ENCODE data around the gene KMT2E. TPM values are rescaled to one million over a fixed set of nuclear protein-coding genes. Genes with fewer than 3 reads are reported as not detected.
A peak's percentile ranks its signal among the peaks of the same experiment; 100 is the strongest.

KMT2E gene
- total and polyA plus RNA-seq, 4 experiments from 2014 or later = 109 to 244 (median 218) TPM

- Histone ChIP-seq H3K4me1 (ENCODE audit: insufficient read depth, low read length) (peaks cover 80% of the 10 kb centered on the region), H3K36me3 (ENCODE audit: insufficient read depth, low read length) (no peaks in the 10 kb centered on the region), H3K27ac (ENCODE audit: low read depth, low read length) (no peak overlapping the region), H3K27me3 (ENCODE audit: insufficient read depth, low read length) (no peaks in the 10 kb centered on the region), H3K4me3 (ENCODE audit: low read length in 2 of 2) (no peak overlapping the region), H3K9me3 (ENCODE audit: control insufficient read depth in 1 of 2, low read length in 2 of 2) (no peaks in the 10 kb centered on the region)
- DNase-seq = no peak
- peak overlapping the region in 4 of 8 donors; percentile 7 to 61 (median 38) for H3K4me3 Mint-ChIP-seq
- no peaks in the 10 kb centered on the region for H3K27me3 Mint-ChIP-seq
- H3K9me3 Mint-ChIP-seq = peaks cover 0 to 3% (median 0%) of the 10 kb centered on the region in 8 donors
- intact Hi-C loops (cut with micrococcal nuclease) = loop anchor here (2.0 to 5.0 kb wide), 2 partner anchors 13 to 73 kb away; no protein-coding TSS in a partner anchor
- peaks cover 18 to 69% of the 10 kb centered on the region in 2 donors for H3K36me3 Mint-ChIP-seq
- CTCF ChIA-PET (ENCODE audit: partially characterized antibody) = interaction anchor here (0.7 to 9.9 kb wide), 5 partner anchors 15 to 280 kb away, joined by 3 to 63 read pairs (median 3); no protein-coding TSS in a partner anchor
- peaks cover 53 to 90% (median 71%) of the 10 kb centered on the region in 4 donors for H3K4me1 Mint-ChIP-seq
- H3K27ac Mint-ChIP-seq = peak overlapping the region in 6 of 7 donors; percentile 24 to 84 (median 68)
- POLR2A ChIA-PET (ENCODE audit: partially characterized antibody) = no interaction called here
These were observed 41.6 kb downstream of the KMT2E start for GRCh38 chr7:105055621-105056020.

- Histone ChIP-seq H3K27me3 (ENCODE audit: insufficient read depth, low read length) (no peaks in the 10 kb centered on the region), H3K9me3 (ENCODE audit: control insufficient read depth in 1 of 2, low read length in 2 of 2) (no peaks in the 10 kb centered on the region), H3K27ac (ENCODE audit: low read depth, low read length) (no peak overlapping the region), H3K36me3 (ENCODE audit: insufficient read depth, low read length) (no peaks in the 10 kb centered on the region), H3K4me1 (ENCODE audit: insufficient read depth, low read length) (peaks cover 88% of the 10 kb centered on the region), H3K4me3 (ENCODE audit: low read length in 2 of 2) (no peak overlapping the region)
- intact Hi-C loops (cut with micrococcal nuclease) = loop anchor here (5.0 kb wide), 1 partner anchor 75 kb away; no protein-coding TSS in a partner anchor
- Mint-ChIP-seq H3K27me3 (no peaks in the 10 kb centered on the region), H3K9me3 (peaks cover 0 to 3% (median 0%) of the 10 kb centered on the region in 8 donors), H3K27ac (peak overlapping the region; percentile 29 to 90 (median 76)), H3K4me3 (peak overlapping the region in 4 of 8 donors; percentile 6 to 59 (median 34)), H3K36me3 (peaks cover 13 to 69% of the 10 kb centered on the region in 2 donors), H3K4me1 (peaks cover 53 to 90% (median 71%) of the 10 kb centered on the region in 4 donors)
- no peak for DNase-seq
- POLR2A ChIA-PET (ENCODE audit: partially characterized antibody) = interaction anchor here (1.0 to 1.8 kb wide), 2 partner anchors 42 to 74 kb away, joined by 4 to 7 read pairs; no protein-coding TSS in a partner anchor
- CTCF ChIA-PET (ENCODE audit: partially characterized antibody) = interaction anchor here (1.0 to 1.2 kb wide), 3 partner anchors 9 to 163 kb away, joined by 3 read pairs; no protein-coding TSS in a partner anchor
These were observed 43.5 kb downstream of the KMT2E start for GRCh38 chr7:105057472-105057871.

- Mint-ChIP-seq H3K36me3 (peaks cover 22 to 71% of the 10 kb centered on the region in 2 donors), H3K4me1 (peaks cover 48 to 80% (median 66%) of the 10 kb centered on the region in 4 donors), H3K27ac (peak overlapping the region in 6 of 7 donors; percentile 42 to 75 (median 61)), H3K9me3 (no peaks in the 10 kb centered on the region), H3K27me3 (no peaks in the 10 kb centered on the region), H3K4me3 (peak overlapping the region in 1 of 8 donors; percentile 17)
- Histone ChIP-seq H3K9me3 (ENCODE audit: control insufficient read depth in 1 of 2, low read length in 2 of 2) (no peaks in the 10 kb centered on the region), H3K4me3 (ENCODE audit: low read length in 2 of 2) (no peak overlapping the region), H3K27me3 (ENCODE audit: insufficient read depth, low read length) (no peaks in the 10 kb centered on the region), H3K4me1 (ENCODE audit: insufficient read depth, low read length) (peaks cover 75% of the 10 kb centered on the region), H3K36me3 (ENCODE audit: insufficient read depth, low read length) (peaks cover 19% of the 10 kb centered on the region), H3K27ac (ENCODE audit: low read depth, low read length) (no peak overlapping the region)
- ChIA-PET POLR2A (ENCODE audit: partially characterized antibody) (no interaction called here), CTCF (ENCODE audit: partially characterized antibody) (interaction anchor here (0.7 kb wide), 1 partner anchor 80 kb away, joined by 3 read pairs; no protein-coding TSS in a partner anchor)
- DNase-seq = no peak
- intact Hi-C loops (cut with micrococcal nuclease) = no loop called here
These were observed 46.4 kb downstream of the KMT2E start for GRCh38 chr7:105060437-105060836.

GRCh38 chr7:105060923-105061322 lies 46.9 kb downstream of the KMT2E start:
- no peaks in the 10 kb centered on the region for H3K9me3 Mint-ChIP-seq
- H3K4me1 ChIP-seq (ENCODE audit: insufficient read depth, low read length) = peaks cover 70% of the 10 kb centered on the region
- H3K4me3 Mint-ChIP-seq = peak overlapping the region in 1 of 8 donors; percentile 39
- CTCF ChIA-PET (ENCODE audit: partially characterized antibody) = no interaction called here
- no peak for DNase-seq
- H3K9me3 ChIP-seq (ENCODE audit: control insufficient read depth in 1 of 2, low read length in 2 of 2) = no peaks in the 10 kb centered on the region
- intact Hi-C loops (cut with micrococcal nuclease) = no loop called here
- POLR2A ChIA-PET (ENCODE audit: partially characterized antibody) = interaction anchor here (0.9 kb wide), 1 partner anchor 19 kb away, joined by 3 read pairs; no protein-coding TSS in a partner anchor
- H3K27me3 ChIP-seq (ENCODE audit: insufficient read depth, low read length) = no peaks in the 10 kb centered on the region
- H3K36me3 ChIP-seq (ENCODE audit: insufficient read depth, low read length) = peaks cover 19% of the 10 kb centered on the region
- H3K27me3 Mint-ChIP-seq = no peaks in the 10 kb centered on the region
- H3K27ac ChIP-seq (ENCODE audit: low read depth, low read length) = no peak overlapping the region
- H3K4me1 Mint-ChIP-seq = peaks cover 44 to 75% (median 61%) of the 10 kb centered on the region in 4 donors
- H3K4me3 ChIP-seq (ENCODE audit: low read length in 2 of 2) = no peak overlapping the region
- peaks cover 22 to 71% of the 10 kb centered on the region in 2 donors for H3K36me3 Mint-ChIP-seq
- peak overlapping the region in 5 of 7 donors; percentile 14 to 77 (median 74) for H3K27ac Mint-ChIP-seq

- Mint-ChIP-seq H3K36me3 (peaks cover 28 to 75% of the 10 kb centered on the region in 2 donors), H3K27me3 (no peaks in the 10 kb centered on the region), H3K27ac (peak overlapping the region in 4 of 7 donors; percentile 2 to 74 (median 48)), H3K4me3 (no peak overlapping the region), H3K4me1 (peaks cover 27 to 46% (median 40%) of the 10 kb centered on the region in 4 donors), H3K9me3 (no peaks in the 10 kb centered on the region)
- H3K4me1 ChIP-seq (ENCODE audit: insufficient read depth, low read length) = peaks cover 35% of the 10 kb centered on the region
- POLR2A ChIA-PET (ENCODE audit: partially characterized antibody) = interaction anchor here (1.3 to 1.8 kb wide), 2 partner anchors 49 to 55 kb away, joined by 3 to 4 read pairs; no protein-coding TSS in a partner anchor
- no peaks in the 10 kb centered on the region for H3K27me3 ChIP-seq (ENCODE audit: insufficient read depth, low read length)
- H3K36me3 ChIP-seq (ENCODE audit: insufficient read depth, low read length) = peaks cover 46% of the 10 kb centered on the region
- intact Hi-C loops (cut with micrococcal nuclease) = loop anchor here (2.0 kb wide), 1 partner anchor 48 kb away; no protein-coding TSS in a partner anchor
- DNase-seq = no peak
- no peak overlapping the region for H3K4me3 ChIP-seq (ENCODE audit: low read length in 2 of 2)
- CTCF ChIA-PET (ENCODE audit: partially characterized antibody) = no interaction called here
- H3K27ac ChIP-seq (ENCODE audit: low read depth, low read length) = no peak overlapping the region
- no peaks in the 10 kb centered on the region for H3K9me3 ChIP-seq (ENCODE audit: control insufficient read depth in 1 of 2, low read length in 2 of 2)
These were observed 51.1 kb downstream of the KMT2E start for GRCh38 chr7:105065104-105065503.

- Histone ChIP-seq H3K4me1 (ENCODE audit: insufficient read depth, low read length) (peaks cover 14% of the 10 kb centered on the region), H3K27ac (ENCODE audit: low read depth, low read length) (no peak overlapping the region), H3K36me3 (ENCODE audit: insufficient read depth, low read length) (peaks cover 58% of the 10 kb centered on the region), H3K9me3 (ENCODE audit: control insufficient read depth in 1 of 2, low read length in 2 of 2) (no peaks in the 10 kb centered on the region), H3K4me3 (ENCODE audit: low read length in 2 of 2) (no peak overlapping the region), H3K27me3 (ENCODE audit: insufficient read depth, low read length) (no peaks in the 10 kb centered on the region)
- no peak overlapping the region for H3K4me3 Mint-ChIP-seq
- peaks cover 0 to 2% (median 0%) of the 10 kb centered on the region in 8 donors for H3K9me3 Mint-ChIP-seq
- ChIA-PET POLR2A (ENCODE audit: partially characterized antibody) (no interaction called here), CTCF (ENCODE audit: partially characterized antibody) (interaction anchor here (0.7 to 2.3 kb wide), 2 partner anchors 9 to 86 kb away, joined by 4 to 6 read pairs; no protein-coding TSS in a partner anchor)
- peaks cover 14 to 31% (median 25%) of the 10 kb centered on the region in 4 donors for H3K4me1 Mint-ChIP-seq
- peak overlapping the region in 4 of 7 donors; percentile 32 to 72 (median 52) for H3K27ac Mint-ChIP-seq
- intact Hi-C loops (cut with micrococcal nuclease) = loop anchor here (2.0 kb wide), 1 partner anchor 13 kb away; no protein-coding TSS in a partner anchor
- no peaks in the 10 kb centered on the region for H3K27me3 Mint-ChIP-seq
- H3K36me3 Mint-ChIP-seq = peaks cover 28 to 74% of the 10 kb centered on the region in 2 donors
- DNase-seq = no peak
These were observed 53.7 kb downstream of the KMT2E start for GRCh38 chr7:105067691-105068090.

- peaks cover 10% of the 10 kb centered on the region for H3K4me1 ChIP-seq (ENCODE audit: insufficient read depth, low read length)
- Mint-ChIP-seq H3K9me3 (peaks cover 0 to 2% (median 0%) of the 10 kb centered on the region in 8 donors), H3K36me3 (peaks cover 20 to 70% of the 10 kb centered on the region in 2 donors), H3K27me3 (no peaks in the 10 kb centered on the region), H3K4me1 (peaks cover 11 to 22% (median 19%) of the 10 kb centered on the region in 4 donors), H3K27ac (peak overlapping the region in 3 of 7 donors; percentile 19 to 65 (median 47)), H3K4me3 (no peak overlapping the region)
- no peak overlapping the region for H3K4me3 ChIP-seq (ENCODE audit: low read length in 2 of 2)
- H3K36me3 ChIP-seq (ENCODE audit: insufficient read depth, low read length) = peaks cover 51% of the 10 kb centered on the region
- DNase-seq = no peak
- H3K27ac ChIP-seq (ENCODE audit: low read depth, low read length) = no peak overlapping the region
- CTCF ChIA-PET (ENCODE audit: partially characterized antibody) = interaction anchor here (0.7 to 2.3 kb wide), 3 partner anchors 15 to 87 kb away, joined by 3 to 6 read pairs (median 4); no protein-coding TSS in a partner anchor
- intact Hi-C loops (cut with micrococcal nuclease) = loop anchor here (2.0 kb wide), 1 partner anchor 14 kb away; no protein-coding TSS in a partner anchor
- no peaks in the 10 kb centered on the region for H3K27me3 ChIP-seq (ENCODE audit: insufficient read depth, low read length)
- POLR2A ChIA-PET (ENCODE audit: partially characterized antibody) = interaction anchor here (1.0 to 1.2 kb wide), 3 partner anchors 55 to 88 kb away, joined by 3 to 5 read pairs (median 4); no protein-coding TSS in a partner anchor
- H3K9me3 ChIP-seq (ENCODE audit: control insufficient read depth in 1 of 2, low read length in 2 of 2) = no peaks in the 10 kb centered on the region
These were observed 54.9 kb downstream of the KMT2E start for GRCh38 chr7:105068886-105069285.

Measured in CD4-positive, alpha-beta memory T cell (primary cell).